ENCODE results near the gene KCNT2. TPM values are rescaled to one million over a fixed set of nuclear protein-coding genes. Genes with fewer than 3 reads are reported as not detected.

KCNT2 gene
- total RNA-seq, 1 experiment from 2014 or later: not detected

DNA sequence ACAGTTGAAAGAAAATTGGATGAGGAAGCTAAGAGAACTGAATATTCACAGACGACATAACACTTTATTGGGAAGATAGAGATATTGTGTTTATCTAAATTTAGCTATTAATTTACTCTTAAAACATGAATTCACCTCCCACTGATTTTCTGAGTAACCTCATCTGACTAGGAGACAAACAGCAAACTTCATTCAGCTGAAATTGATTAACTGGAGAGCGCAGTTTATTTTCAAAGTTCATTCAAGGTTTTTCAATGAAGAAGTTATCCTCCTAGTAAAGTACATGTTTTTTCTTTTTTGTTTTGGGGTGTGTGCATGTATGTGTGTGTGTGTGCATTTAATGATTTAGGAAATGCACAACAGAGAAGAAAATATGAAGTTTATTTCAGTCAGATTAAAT lies 215.0 kb downstream of the KCNT2 start:
- Histone ChIP-seq H4K20me1 (ENCODE audit: insufficient read depth) (no peaks in the 10 kb centered on the region), H3K9me2 (ENCODE audit: insufficient read depth) (no peaks in the 10 kb centered on the region), H3K9ac (ENCODE audit: low read length) (no peak overlapping the region), H3K27me3 (ENCODE audit: insufficient read depth, low read length) (no peaks in the 10 kb centered on the region), H3K4me1 (ENCODE audit: control insufficient read depth in 1 of 2, insufficient read depth in 2 of 2, low read length in 2 of 2) (no peaks in the 10 kb centered on the region), H2AFZ (ENCODE audit: low read depth, low read length, poor library complexity, severe bottlenecking) (peak overlapping the region; percentile 51), H3K79me2 (ENCODE audit: insufficient read depth, low read length) (no peaks in the 10 kb centered on the region), H3K9me3 (ENCODE audit: control insufficient read depth in 1 of 2, insufficient read depth in 1 of 2, low read depth in 1 of 2, low read length in 2 of 2) (no peaks in the 10 kb centered on the region), H3K27ac (ENCODE audit: low read depth, low read length) (no peak overlapping the region), H3K36me3 (ENCODE audit: control insufficient read depth in 1 of 2, insufficient read depth in 2 of 2, low read length in 2 of 2) (no peaks in the 10 kb centered on the region), H3K4me3 (replicated peaks in 1 of 2; ENCODE audit: low read depth in 1 of 2, low read length in 2 of 2) (no peak overlapping the region), H3K4me2 (ENCODE audit: low read length) (no peak overlapping the region)
- ATAC-seq (no peak), DNase-seq (ENCODE audit: low read depth, low spot score) (no peak)
- CTCF ChIA-PET: no interaction called here
- intact Hi-C loops (cut with micrococcal nuclease): no loop called here
- POLR2A ChIA-PET: no interaction called here
- RAD21 ChIA-PET (ENCODE audit: low non-redundant PET in 1 of 2, low total read pairs in 2 of 2, uncharacterized antibody in 2 of 2, unreplicated experiment in 2 of 2): no interaction called here
- no TSS peak for BruUV-seq (replicated peaks)
- TF ChIP-seq ELF1 (IDR thresholded peaks at IDR 0.05; ENCODE audit: borderline replicate concordance, low read depth) (no peak), EZH2 (IDR thresholded peaks at IDR 0.05) (no peak), ZFX (IDR thresholded peaks at IDR 0.05) (no peak), SRF (IDR thresholded peaks at IDR 0.05; ENCODE audit: low read depth) (no peak), SP1 (IDR thresholded peaks at IDR 0.05; ENCODE audit: low read depth) (no peak), CEBPB (IDR thresholded peaks at IDR 0.05; ENCODE audit: low read depth) (no peak), SIN3A (IDR thresholded peaks at IDR 0.05; ENCODE audit: low read depth) (no peak), YY1 (IDR thresholded peaks at IDR 0.05; ENCODE audit: extremely low read depth, insufficient replicate concordance, low read depth, low read length) (no peak), ZBTB33 (IDR thresholded peaks at IDR 0.05; ENCODE audit: extremely low read depth, insufficient replicate concordance, low read length) (no peak), JUND (IDR thresholded peaks at IDR 0.05) (no peak), ZNF274 (IDR thresholded peaks at IDR 0.05; ENCODE audit: low read depth, low read length) (no peak), POLR2AphosphoS5 (IDR thresholded peaks at IDR 0.05; ENCODE audit: low read depth, low read length) (no peak), EZH2phosphoT487 (IDR thresholded peaks at IDR 0.05; ENCODE audit: borderline replicate concordance) (no peak)
- TF ChIP-seq, protein P1, sequence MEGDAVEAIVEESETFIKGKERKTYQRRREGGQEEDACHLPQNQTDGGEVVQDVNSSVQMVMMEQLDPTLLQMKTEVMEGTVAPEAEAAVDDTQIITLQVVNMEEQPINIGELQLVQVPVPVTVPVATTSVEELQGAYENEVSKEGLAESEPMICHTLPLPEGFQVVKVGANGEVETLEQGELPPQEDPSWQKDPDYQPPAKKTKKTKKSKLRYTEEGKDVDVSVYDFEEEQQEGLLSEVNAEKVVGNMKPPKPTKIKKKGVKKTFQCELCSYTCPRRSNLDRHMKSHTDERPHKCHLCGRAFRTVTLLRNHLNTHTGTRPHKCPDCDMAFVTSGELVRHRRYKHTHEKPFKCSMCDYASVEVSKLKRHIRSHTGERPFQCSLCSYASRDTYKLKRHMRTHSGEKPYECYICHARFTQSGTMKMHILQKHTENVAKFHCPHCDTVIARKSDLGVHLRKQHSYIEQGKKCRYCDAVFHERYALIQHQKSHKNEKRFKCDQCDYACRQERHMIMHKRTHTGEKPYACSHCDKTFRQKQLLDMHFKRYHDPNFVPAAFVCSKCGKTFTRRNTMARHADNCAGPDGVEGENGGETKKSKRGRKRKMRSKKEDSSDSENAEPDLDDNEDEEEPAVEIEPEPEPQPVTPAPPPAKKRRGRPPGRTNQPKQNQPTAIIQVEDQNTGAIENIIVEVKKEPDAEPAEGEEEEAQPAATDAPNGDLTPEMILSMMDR (IDR thresholded peaks at IDR 0.05 in 2 of 3, conservative IDR thresholded peaks at IDR 0.05 in 1 of 3; ENCODE audit: borderline replicate concordance in 1 of 3, insufficient read depth in 1 of 3, low read depth in 2 of 3, low read length in 2 of 3): no peak

All from HCT116 (cell line).